IMR-90 (cell line): ENCODE measurements around the gene FOXK1. TPM values are rescaled to one million over a fixed set of nuclear protein-coding genes. Genes with fewer than 3 reads are reported as not detected.

ENCODE experiments used
- ATAC-seq: fragments of 200-7000 bp; cut with Tn5 transposase; 2 replicates; pipeline ENCODE4 v1.9.1; 2020; ENCODE audit warnings: low read depth, mild to moderate bottlenecking, moderate library complexity
- BruUV-seq: library from RNA; stranded (reverse); fragments of 400-500 nt; replicated peaks from 2 replicates; lab custom pipeline; 2021; lab: Mats Ljungman, UMichigan
- CTCF ChIA-PET: fragments of 300-600 bp; formaldehyde crosslinking; extraction: SDS; loops from one replicate; lab custom pipeline; 2021; ENCODE audit warnings: antibody characterized with exemption; lab: Yijun Ruan, JAX
- POLR2A ChIA-PET: fragments of 300-600 bp; sonication (Branson Sonifier 250); formaldehyde crosslinking; loops from one replicate; lab custom pipeline; 2022; ENCODE audit warnings: antibody characterized with exemption; ENCODE audit not compliant: unreplicated experiment; lab: Charles Lee
- DNase-seq: peaks from one replicate; pipeline ENCODE4 v3.0.0; 2013
- H2AFZ ChIP-seq: replicated peaks from 2 replicates; pipeline ENCODE3; 2013; ENCODE audit warnings: low read length, mild to moderate bottlenecking; ENCODE audit not compliant: poor library complexity
- H2AK5ac ChIP-seq: 2 replicates; pipeline ENCODE4 v1.6.1; 2013; ENCODE audit warnings: low read depth, low read length, inconsistent platforms
- H2AK9ac ChIP-seq: replicated peaks from 2 replicates; pipeline ENCODE3; 2013; ENCODE audit warnings: mild to moderate bottlenecking, low read depth, low read length, moderate library complexity; ENCODE audit not compliant: poor library complexity
- H2BK120ac ChIP-seq: 2 replicates; pipeline ENCODE4 v1.6.1; 2013; ENCODE audit warnings: low read depth, low read length, inconsistent platforms
- H2BK15ac ChIP-seq: 3 replicates; pipeline ENCODE4 v1.6.1; 2013; ENCODE audit warnings: low read depth, low read length, inconsistent platforms
- H2BK20ac ChIP-seq: 2 replicates; pipeline ENCODE4 v1.6.1; 2013; ENCODE audit warnings: low read depth, mild to moderate bottlenecking, inconsistent platforms, low read length, moderate library complexity
- H2BK5ac ChIP-seq: 2 replicates; pipeline ENCODE4 v1.6.1; 2013; ENCODE audit warnings: mild to moderate bottlenecking, low read depth, low read length, inconsistent platforms; ENCODE audit not compliant: poor library complexity, severe bottlenecking
- H3K14ac ChIP-seq: replicated peaks from 2 replicates; pipeline ENCODE4 v1.6.1; 2013; ENCODE audit warnings: low read depth, low read length, inconsistent platforms
- H3K18ac ChIP-seq: 2 replicates; pipeline ENCODE4 v1.6.1; 2013; ENCODE audit warnings: low read depth, low read length, control low read depth
- H3K23ac ChIP-seq: 2 replicates; pipeline ENCODE4 v1.6.1; 2013; ENCODE audit warnings: low read depth, low read length, inconsistent platforms
- H3K27ac ChIP-seq: 2 replicates; pipeline ENCODE4 v1.5.1; 2013; ENCODE audit warnings: mild to moderate bottlenecking, control low read depth, low read length; ENCODE audit not compliant: insufficient read depth
- H3K27me3 ChIP-seq: 2 replicates; pipeline ENCODE4 v1.6.1; 2013; ENCODE audit warnings: low read length; ENCODE audit not compliant: control insufficient read depth, insufficient read depth
- H3K36me3 ChIP-seq: 2 replicates; pipeline ENCODE4 v1.6.1; 2013; ENCODE audit warnings: low read length, mixed read lengths; ENCODE audit not compliant: control insufficient read depth, insufficient read depth
- H3K4ac ChIP-seq: 2 replicates; pipeline ENCODE4 v1.6.1; 2013; ENCODE audit warnings: low read depth, low read length, inconsistent platforms
- H3K4me1 ChIP-seq: 2 replicates; pipeline ENCODE4 v1.6.1; 2013; ENCODE audit warnings: low read length, mixed read lengths; ENCODE audit not compliant: control insufficient read depth, insufficient read depth
- H3K4me2 ChIP-seq: 2 replicates; pipeline ENCODE4 v1.6.1; 2013; ENCODE audit warnings: low read depth, mild to moderate bottlenecking, control low read depth, low read length, moderate library complexity
- H3K4me3 ChIP-seq: 2 replicates; pipeline ENCODE4 v1.5.1; 2013; ENCODE audit warnings: low read depth, mild to moderate bottlenecking, control low read depth, low read length, moderate library complexity; ENCODE audit not compliant: insufficient read depth
- H3K56ac ChIP-seq: 2 replicates; pipeline ENCODE4 v1.6.1; 2013; ENCODE audit warnings: low read length, inconsistent platforms; ENCODE audit not compliant: insufficient read depth; ENCODE audit errors: extremely low read depth
- H3K79me1 ChIP-seq, 2 experiments: 2 replicates each; pipeline ENCODE4 v1.6.1; 2013; ENCODE audit warnings: low read length in 2 of 2, inconsistent platforms in 1 of 2, low read depth in 1 of 2
- H3K9ac ChIP-seq: 2 replicates; pipeline ENCODE4 v1.6.1; 2013; ENCODE audit warnings: low read depth, low read length, control low read depth
- H3K9me1 ChIP-seq: 2 replicates; pipeline ENCODE4 v1.6.1; 2013; ENCODE audit warnings: low read length, inconsistent platforms; ENCODE audit not compliant: insufficient read depth
- H3K9me3 ChIP-seq: 2 replicates; pipeline ENCODE4 v1.6.1; 2013; ENCODE audit warnings: low read length; ENCODE audit not compliant: control insufficient read depth, insufficient read depth
- H4K20me1 ChIP-seq: 2 replicates; pipeline ENCODE4 v1.6.1; 2013; ENCODE audit warnings: low read length, inconsistent platforms; ENCODE audit not compliant: insufficient read depth
- H4K5ac ChIP-seq: 2 replicates; pipeline ENCODE4 v1.6.1; 2013; ENCODE audit warnings: mild to moderate bottlenecking, low read depth, low read length, control low read depth
- H4K8ac ChIP-seq, 2 experiments: 2 replicates each; pipeline ENCODE4 v1.6.1; 2013; ENCODE audit warnings: low read depth in 2 of 2, low read length in 2 of 2, control low read depth in 1 of 2, inconsistent platforms in 1 of 2
- H4K91ac ChIP-seq: 2 replicates; pipeline ENCODE4 v1.6.1; 2013; ENCODE audit warnings: low read depth, low read length, inconsistent platforms; ENCODE audit not compliant: insufficient read depth
- CTCF ChIP-seq: conservative IDR thresholded peaks from 2 replicates; pipeline ENCODE4 v1.5.1; 2012; ENCODE audit warnings: mild to moderate bottlenecking, low read depth, low read length, improper control_type of control experiment
- RCOR1 ChIP-seq: IDR thresholded peaks from 2 replicates; pipeline ENCODE4 v1.6.1; 2012; ENCODE audit warnings: mild to moderate bottlenecking, low read length, improper control_type of control experiment; ENCODE audit not compliant: insufficient replicate concordance
- WGBS, 2 experiments: methylation state at CpG; one replicate each; pipeline versions ENCODE4 v1.1.5 to v1.1.7; 2013; ENCODE audit warnings: missing lambda C conversion rate in 2 of 2; ENCODE audit not compliant: insufficient read length in 1 of 2; ENCODE audit errors: extremely low coverage in 2 of 2; 5-methylcytosine and 5-hydroxymethylcytosine counted together
- dilution Hi-C: fragments of 300-500 bp; cut with HindIII; formaldehyde crosslinking; loops from one replicate; pipeline ENCODE4 v1.14.3; 2018; ENCODE audit warnings: low sequenced_read_pairs; ENCODE audit not compliant: unreplicated experiment
- in situ Hi-C: fragments of 300-500 bp; cut with MboI; formaldehyde crosslinking; loops from 3 replicates; pipeline ENCODE4 v1.14.3; 2019; ENCODE audit warnings: low sequenced_read_pairs, inconsistent platforms, mixed read lengths
- intact Hi-C: fragments of 100-400 bp; cut with micrococcal nuclease; formaldehyde crosslinking; loops from 2 replicates; pipeline ENCODE4 v1.10.0; 2022
- polyA plus RNA-seq, 3 experiments: library from polyadenylated mRNA; depleted of rRNA; stranded (reverse); fragments of >200 nt; gene quantifications; 2 replicates each; pipeline ENCODE4 v1.2.3, GENCODE V29; 2012; ENCODE audit warnings: low replicate concordance in 1 of 3
- total RNA-seq: library from RNA; depleted of rRNA; stranded (reverse); fragments of >200 nt; gene quantifications from 2 replicates; pipeline ENCODE4 v1.2.3, GENCODE V29; 2012
- TF ChIP-seq, protein P1 (sequence below): fragments of 150-350 bp; IDR thresholded peaks from 2 replicates; pipeline ENCODE4 v1.6.1; 2017; ENCODE audit warnings: mild to moderate bottlenecking, antibody characterized with exemption, low read length, low read depth

FOXK1 gene
- total and polyA plus RNA-seq, 2 of the 4 experiments (the other 2 are of a cell fraction), result 4.3 to 8.8 TPM

DNA sequence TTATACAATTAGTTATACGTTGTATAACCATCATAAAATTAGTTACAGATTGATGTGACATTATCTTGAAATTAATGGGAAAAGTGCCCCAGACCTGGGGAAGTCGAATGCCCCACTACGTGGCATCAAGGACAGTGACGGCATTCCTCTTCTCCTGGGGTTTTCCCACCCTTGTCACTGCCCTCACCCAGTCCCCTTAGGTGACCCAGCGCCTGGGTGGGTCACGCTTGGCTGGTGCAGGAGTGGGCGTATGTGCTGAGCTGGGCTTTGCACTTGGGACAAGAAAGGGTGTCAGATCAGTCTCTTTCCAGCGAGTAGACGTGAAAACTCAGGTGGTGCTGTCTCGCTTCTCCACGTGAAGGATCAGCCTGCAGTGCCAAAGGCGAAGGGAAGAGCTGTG, 7.6 kb downstream of the FOXK1 start:
- H3K9ac ChIP-seq, result no peak overlapping the region

More for the DNA sequence above, 7.6 kb downstream of the FOXK1 start:
- Histone ChIP-seq H3K27me3 (no peaks in the 10 kb centered on the region), H3K9me1 (peaks cover 5% of the 10 kb centered on the region), H2BK5ac (no peak overlapping the region), H3K56ac (no peak overlapping the region), H3K18ac (no peak overlapping the region; the same call in 1 of the 2 replicates), H3K9me3 (no peaks in the 10 kb centered on the region), H3K36me3 (peaks cover 11% of the 10 kb centered on the region), H4K8ac (no peak overlapping the region), H3K79me1 (peaks cover 11 to 76% of the 10 kb centered on the region in 2 experiments; a peak in 2 of 4 replicates), H2BK15ac (no peak overlapping the region), H2BK20ac (no peak overlapping the region), H4K91ac (no peak overlapping the region), H2AFZ (no peak overlapping the region), H3K14ac (no peak overlapping the region), H3K4me1 (peaks cover 20% of the 10 kb centered on the region), H3K4me3 (no peak overlapping the region), H2AK5ac (peak overlapping the region; percentile 21; the same call in 1 of the 2 replicates), H3K27ac (no peak overlapping the region), H3K23ac (peak overlapping the region; percentile 7; the same call in 1 of the 2 replicates), H2BK120ac (no peak overlapping the region), H4K5ac (no peak overlapping the region), H4K20me1 (peaks cover 78% of the 10 kb centered on the region), H2AK9ac (no peak overlapping the region), H3K4me2 (no peak overlapping the region), H3K4ac (peak overlapping the region; percentile 29; the same call in 1 of the 2 replicates)
- in situ Hi-C loops, result no loop called here
- 88% methylated on average over 8 of the region's 12 CpGs; no CpG with 5 or more reads in 1 of the 2 experiments for WGBS, 2 experiments
- dilution Hi-C loops, result no loop called here
- DNase-seq (no peak), ATAC-seq (no peak)
- ChIA-PET CTCF (no interaction called here), POLR2A (no interaction called here)
- no TSS peak for BruUV-seq
- no peak for TF ChIP-seq CTCF
- TF ChIP-seq RCOR1, result no peak
- TF ChIP-seq, protein P1, sequence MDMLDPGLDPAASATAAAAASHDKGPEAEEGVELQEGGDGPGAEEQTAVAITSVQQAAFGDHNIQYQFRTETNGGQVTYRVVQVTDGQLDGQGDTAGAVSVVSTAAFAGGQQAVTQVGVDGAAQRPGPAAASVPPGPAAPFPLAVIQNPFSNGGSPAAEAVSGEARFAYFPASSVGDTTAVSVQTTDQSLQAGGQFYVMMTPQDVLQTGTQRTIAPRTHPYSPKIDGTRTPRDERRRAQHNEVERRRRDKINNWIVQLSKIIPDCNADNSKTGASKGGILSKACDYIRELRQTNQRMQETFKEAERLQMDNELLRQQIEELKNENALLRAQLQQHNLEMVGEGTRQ, result no peak
- intact Hi-C loops, result no loop called here
